GM19372 (cell line): ENCODE results near the gene ENTR1.

Source experiments
- ATAC-seq: cut with Tn5 transposase; IDR thresholded peaks from one replicate; pipeline ENCODE4 v1.9.1; 2021; ENCODE audit warnings: mild to moderate bottlenecking, low read depth, moderate library complexity; ENCODE audit not compliant: unreplicated experiment

The ENTR1 gene, protein sequence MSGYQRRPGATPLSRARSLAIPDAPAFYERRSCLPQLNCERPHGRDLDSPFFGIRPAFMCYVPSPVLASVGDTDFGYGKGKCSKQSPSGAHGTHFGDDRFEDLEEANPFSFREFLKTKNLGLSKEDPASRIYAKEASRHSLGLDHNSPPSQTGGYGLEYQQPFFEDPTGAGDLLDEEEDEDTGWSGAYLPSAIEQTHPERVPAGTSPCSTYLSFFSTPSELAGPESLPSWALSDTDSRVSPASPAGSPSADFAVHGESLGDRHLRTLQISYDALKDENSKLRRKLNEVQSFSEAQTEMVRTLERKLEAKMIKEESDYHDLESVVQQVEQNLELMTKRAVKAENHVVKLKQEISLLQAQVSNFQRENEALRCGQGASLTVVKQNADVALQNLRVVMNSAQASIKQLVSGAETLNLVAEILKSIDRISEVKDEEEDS

DNA sequence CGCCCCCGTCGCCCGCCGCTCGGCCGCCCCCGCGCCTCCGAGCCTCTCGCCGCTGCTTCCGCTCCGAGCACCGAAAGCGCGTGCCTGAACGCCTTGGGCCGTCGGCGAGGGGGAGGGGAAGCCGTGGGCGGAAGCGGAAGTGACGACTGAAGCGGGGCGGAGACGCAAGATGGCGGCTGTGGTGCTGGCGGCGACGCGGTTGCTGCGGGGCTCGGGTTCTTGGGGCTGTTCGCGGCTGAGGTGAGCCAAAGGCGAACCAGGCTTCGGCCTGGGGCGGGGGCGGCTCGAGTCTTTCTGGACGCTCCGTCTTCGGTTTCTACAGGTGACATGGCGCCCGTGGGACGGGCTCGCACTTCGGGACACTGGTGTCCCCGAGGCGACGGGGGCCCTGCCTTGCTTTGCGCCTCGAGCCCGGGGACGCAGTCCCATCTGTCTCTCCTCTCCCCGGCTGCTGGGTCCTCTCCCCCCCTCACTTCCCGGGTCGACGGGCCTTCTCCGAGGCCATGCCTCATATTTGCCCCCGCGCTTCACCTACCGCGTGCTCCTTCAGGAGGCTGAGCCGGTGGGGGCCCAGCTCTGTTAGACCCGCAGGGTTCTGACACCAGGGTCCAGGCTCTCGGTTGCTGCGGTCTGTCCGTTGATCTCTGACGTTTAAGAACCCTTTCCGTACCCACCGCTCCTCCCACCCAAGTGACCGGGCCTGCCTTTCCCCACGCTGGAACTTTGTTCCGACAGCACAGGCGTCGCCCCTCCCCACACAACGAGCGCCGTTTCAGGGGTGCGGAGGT is at the start of gene ENTR1, which contains the start of gene PMPCA:
Gene ENTR1, minus strand, starts transcription at position 115 of the 788 bp plus-strand sequence. CDS start 217 bp downstream, outside the sequence.
Gene PMPCA, plus strand, starts transcription at position 159 of the 788 bp plus-strand sequence. Its CDS starts 11 bp downstream, at position 170.
- ATAC-seq = peak; percentile 85

DNA sequence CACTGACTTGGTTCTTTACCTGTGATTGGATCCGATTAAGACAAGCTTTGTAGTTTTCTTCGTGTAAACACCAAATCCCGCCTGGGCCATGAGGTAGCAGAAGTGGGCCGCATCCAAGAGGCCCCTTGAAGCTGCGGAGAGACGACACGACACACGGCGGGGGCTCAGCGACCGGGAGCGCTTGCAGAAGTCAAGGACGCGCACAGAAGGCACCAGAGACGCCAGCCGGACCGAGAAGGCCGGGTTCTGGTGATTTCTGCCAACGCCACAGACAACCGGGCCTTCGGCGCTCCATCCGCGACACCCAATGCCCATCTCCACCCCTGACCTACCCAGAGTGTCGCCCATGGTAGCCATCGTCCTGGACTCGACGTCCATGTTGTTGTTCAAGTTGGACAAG is 49.0 kb upstream of the ENTR1 start:
- no peak for ATAC-seq

GRCh38 chr9:136457326-136457725 is 46.9 kb upstream of the ENTR1 start:
- ATAC-seq = no peak

DNA sequence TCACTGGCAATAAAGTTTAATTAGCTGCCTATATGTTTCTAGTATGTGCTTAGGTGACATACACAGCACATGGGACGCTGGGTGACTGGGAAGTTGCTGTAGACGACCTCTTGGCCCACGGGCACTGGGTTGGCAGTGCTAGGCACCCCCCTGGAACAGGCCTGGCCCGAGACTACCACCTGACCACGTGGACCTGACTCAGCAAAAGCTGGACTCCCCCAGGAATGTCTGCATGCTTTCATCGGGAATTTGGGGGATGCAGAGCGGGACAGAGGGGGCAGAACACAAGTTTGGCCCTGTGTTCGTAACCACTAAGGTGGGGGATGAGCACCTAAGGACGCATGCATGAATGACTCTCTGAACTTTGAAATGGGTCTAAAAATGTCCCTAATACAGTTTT is 45.8 kb upstream of the ENTR1 start:
- no peak for ATAC-seq

GRCh38 chr9:136455043-136456002 is 44.9 kb upstream of the ENTR1 start:
- no peak for ATAC-seq

DNA sequence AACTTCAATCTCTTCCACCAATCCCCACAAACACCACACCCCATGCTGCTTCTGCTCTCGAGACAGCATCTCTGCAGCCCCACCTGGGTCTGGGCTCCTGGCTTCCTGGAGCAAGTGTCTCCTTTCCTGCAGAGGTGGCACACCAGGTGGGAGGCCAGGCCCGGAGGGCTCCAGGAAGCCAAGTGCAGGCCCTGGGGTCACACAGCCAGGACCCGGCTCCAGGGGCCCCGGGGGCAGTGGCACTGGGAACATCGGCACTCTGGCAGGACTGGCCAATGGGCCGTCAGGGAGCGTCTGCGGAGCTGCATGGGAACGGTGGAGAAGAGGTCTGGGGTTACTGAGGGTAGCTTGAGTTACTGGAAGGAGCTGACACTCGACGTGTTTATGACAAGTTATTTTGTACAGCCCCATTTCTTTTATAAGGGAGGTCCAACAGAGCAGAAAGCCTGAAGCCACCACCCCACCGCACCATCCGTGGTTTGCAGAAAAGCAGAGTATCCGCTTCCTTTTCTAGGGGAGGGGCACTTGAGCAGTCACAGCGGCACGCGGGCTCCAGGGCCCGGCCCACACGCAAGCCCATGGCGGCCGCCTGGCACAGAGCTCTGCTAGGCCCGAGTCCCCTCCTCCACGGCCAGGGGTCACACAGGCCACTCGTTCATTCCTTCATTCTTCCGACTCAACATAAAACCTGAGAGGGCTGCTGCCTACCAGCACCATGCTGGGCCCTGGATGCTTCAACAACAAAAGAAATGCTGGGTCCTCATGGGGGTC is 43.8 kb upstream of the ENTR1 start:
- no peak for ATAC-seq

GRCh38 chr9:136453326-136453725 is 42.9 kb upstream of the ENTR1 start:
- ATAC-seq = no peak

- no peak for ATAC-seq
Observed at GRCh38 chr9:136451221-136451877, 40.9 kb upstream of the ENTR1 start.

- ATAC-seq = no peak
Observed at GRCh38 chr9:136448655-136449054, 38.2 kb upstream of the ENTR1 start.

DNA sequence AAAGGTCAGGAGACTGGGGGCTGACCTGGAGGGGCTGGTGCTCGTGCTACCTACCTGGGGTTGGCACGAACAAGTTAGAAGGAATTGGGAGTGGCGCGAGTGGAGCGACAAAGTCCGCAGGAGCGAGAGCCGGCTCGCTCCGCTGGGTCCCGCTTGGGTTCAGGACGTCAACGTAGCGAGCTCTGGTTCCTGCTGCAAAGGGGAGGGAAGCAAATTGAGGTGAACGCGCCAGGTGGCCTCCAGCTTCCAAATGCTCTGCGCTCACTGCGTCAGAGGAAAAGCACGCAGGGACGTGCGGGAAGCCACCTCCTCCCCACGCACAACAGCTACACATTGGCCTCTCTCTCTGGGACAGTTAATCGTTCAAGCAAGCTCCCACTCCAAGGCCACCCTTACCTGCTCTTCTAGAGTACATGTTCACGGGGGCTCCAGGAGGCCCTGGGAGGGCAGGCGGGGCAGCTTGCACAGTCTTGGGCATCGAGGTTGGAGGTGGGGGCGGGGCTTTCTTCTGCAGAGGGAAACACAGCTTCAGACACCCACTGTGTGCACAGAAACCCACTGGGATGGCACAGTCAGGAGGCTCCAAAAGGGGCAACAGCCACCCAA is 36.9 kb upstream of the ENTR1 start:
- no peak for ATAC-seq

DNA sequence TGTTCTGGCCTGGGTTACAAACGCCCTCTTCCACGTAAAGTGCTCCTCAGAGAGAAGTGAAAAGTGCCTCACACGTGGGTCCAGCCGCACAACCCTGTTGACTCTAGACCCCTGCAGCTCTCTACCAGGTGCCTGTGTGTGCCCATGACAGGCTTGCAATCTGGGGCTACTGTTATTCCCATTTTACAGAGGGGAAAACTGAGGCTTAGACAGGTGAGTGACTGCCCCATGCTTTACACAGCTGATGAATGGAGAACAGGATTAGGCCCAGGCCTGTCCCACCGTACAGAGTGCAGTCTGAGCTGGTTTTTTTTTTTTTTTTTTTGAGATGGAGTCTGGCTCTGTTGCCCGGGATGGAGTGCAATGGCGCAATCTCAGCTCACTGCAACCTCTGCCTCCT is 35.4 kb upstream of the ENTR1 start:
- ATAC-seq = no peak

GRCh38 chr9:136444102-136444501 is 33.7 kb upstream of the ENTR1 start:
- ATAC-seq = no peak

DNA sequence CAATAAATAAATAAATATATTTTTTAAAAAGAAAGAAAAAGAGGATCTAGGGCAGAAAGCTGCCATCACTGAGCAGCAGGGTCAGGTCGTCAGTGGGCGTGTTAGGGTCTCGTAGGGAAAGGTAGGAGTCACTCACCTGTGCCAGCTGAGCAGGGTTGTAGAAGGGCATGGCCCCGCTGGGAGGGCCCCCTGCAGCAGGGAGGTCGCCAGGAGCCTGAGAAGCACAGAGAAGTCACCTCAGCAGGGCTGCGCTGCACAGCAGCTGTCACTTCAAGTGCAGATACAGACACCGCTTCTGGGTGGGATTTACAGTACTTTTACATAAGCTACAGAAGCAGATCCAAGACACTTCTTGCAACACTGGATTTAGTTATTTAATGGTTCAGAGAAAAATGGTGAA is 33.3 kb upstream of the ENTR1 start:
- no peak for ATAC-seq

GRCh38 chr9:136443087-136443486 is 32.7 kb upstream of the ENTR1 start:
- ATAC-seq = no peak

DNA sequence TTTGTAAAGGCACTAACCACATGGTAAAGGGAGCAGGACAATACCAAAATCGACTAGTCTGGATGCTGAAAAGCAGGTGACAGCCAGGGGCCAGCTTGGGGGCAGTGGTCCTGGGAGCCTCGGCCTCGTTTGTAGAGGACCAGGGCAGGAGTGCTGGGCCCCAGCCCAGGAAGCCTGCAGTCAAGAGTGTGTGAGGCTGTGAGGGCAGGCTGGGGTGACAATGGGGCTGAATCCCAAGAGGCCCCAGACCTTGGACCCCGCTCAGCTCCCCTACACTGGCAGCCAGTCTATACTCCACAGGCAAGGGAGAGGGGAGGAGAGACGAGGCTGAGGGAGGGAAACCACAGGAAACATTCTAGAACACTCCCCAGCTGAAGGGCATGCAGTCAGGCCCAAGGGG is 31.9 kb upstream of the ENTR1 start:
- ATAC-seq = no peak

DNA sequence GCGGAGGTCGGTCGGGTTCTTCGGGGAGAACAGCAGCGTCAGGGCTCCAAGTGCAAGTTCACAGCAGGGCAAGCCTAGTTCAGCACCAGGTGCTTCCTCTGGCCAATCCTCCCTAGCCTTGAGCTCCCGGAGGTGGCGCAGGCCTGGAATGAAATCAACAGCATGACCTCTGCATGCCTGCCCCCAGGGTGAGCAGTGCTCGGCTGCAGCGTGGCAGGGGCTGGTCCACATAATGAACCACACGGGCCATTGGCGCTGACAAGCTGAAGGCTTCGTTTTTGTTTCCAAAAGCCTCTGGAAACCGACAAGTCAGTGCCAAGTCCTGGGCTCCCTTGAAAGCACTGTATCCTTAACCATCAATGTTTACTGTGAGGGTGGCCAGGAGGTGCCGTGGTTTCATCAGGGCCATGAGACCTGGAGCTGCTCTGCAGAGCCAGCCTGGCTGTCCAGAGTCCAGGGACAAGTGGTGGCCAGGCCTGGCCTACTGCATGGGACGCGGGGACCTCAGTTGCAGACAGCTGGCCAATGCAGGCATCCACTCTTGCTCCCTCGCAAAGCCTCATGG is 31.3 kb upstream of the ENTR1 start:
- no peak for ATAC-seq

- ATAC-seq = no peak
Observed at GRCh38 chr9:136441191-136441680, 30.8 kb upstream of the ENTR1 start.
